Muscle layer of colon (tissue), 2 donors: ENCODE results near the gene CRTC1.
A peak's percentile ranks its signal among the peaks of the same experiment; 100 is the strongest.

Source experiments
- H3K27ac ChIP-seq: one replicate; pipeline ENCODE4 v1.7.0; 2013; ENCODE audit warnings: low read depth, mild to moderate bottlenecking, low read length, moderate library complexity
- H3K27me3 ChIP-seq, 2 donors: one replicate each; pipeline ENCODE4 v1.7.0; 2013; ENCODE audit warnings: low read length in 2 of 2, mild to moderate bottlenecking in 2 of 2; ENCODE audit not compliant: insufficient read depth in 2 of 2, control insufficient read depth in 1 of 2
- H3K36me3 ChIP-seq: one replicate; pipeline ENCODE4 v1.7.0; 2013; ENCODE audit warnings: mild to moderate bottlenecking, low read length; ENCODE audit not compliant: insufficient read depth
- H3K4me1 ChIP-seq: one replicate; pipeline ENCODE4 v1.7.0; 2013; ENCODE audit warnings: mild to moderate bottlenecking, low read length; ENCODE audit not compliant: insufficient read depth
- H3K4me3 ChIP-seq, 2 donors: one replicate each; pipeline ENCODE4 v1.7.0; 2013; ENCODE audit warnings: low read length in 2 of 2, low read depth in 1 of 2, mild to moderate bottlenecking in 1 of 2, moderate library complexity in 1 of 2
- H3K9ac ChIP-seq: one replicate; pipeline ENCODE4 v1.7.0; 2013; ENCODE audit warnings: low read length
- H3K9me3 ChIP-seq: one replicate; pipeline ENCODE4 v1.7.0; 2013; ENCODE audit warnings: mild to moderate bottlenecking, low read length
- donor health status: abdominal sarcoma.
- donor health status: Adenocarcinoma of cecum.

The CRTC1 gene

GRCh38 chr19:18709546-18709945, 26.1 kb downstream of the CRTC1 start:
- no peak overlapping the region for H3K27ac ChIP-seq
- no peak overlapping the region for H3K4me3 ChIP-seq
- no peak overlapping the region for H3K9ac ChIP-seq
- H3K9me3 ChIP-seq, result no peaks in the 10 kb centered on the region
- no peaks in the 10 kb centered on the region for H3K27me3 ChIP-seq
- H3K36me3 ChIP-seq, result no peaks in the 10 kb centered on the region
- H3K4me1 ChIP-seq, result peaks cover 9% of the 10 kb centered on the region

DNA sequence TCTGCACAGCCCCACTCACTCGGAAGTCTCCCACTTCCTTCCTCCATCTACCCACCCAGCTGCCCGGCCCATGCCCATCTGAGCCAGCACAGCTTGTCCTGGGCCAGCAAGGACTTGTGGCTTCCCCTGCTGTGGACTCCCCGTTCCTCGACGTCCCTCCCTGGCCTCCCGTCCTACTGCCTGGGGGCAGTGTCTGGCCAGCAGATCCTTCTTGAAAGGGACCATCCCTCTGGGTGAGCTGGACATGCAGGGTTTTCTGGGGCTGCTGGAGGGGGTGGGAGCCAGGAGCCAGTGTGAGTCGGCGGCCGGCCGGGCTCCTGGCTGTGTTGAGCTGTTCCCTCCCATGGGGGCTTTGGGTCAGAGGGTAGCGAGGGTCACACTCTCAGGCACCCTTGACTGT, 26.7 kb downstream of the CRTC1 start:
- Histone ChIP-seq H3K36me3 (no peaks in the 10 kb centered on the region), H3K4me1 (peaks cover 9% of the 10 kb centered on the region), H3K4me3 (no peak overlapping the region), H3K27ac (no peak overlapping the region), H3K9me3 (no peaks in the 10 kb centered on the region), H3K9ac (no peak overlapping the region), H3K27me3 (no peaks in the 10 kb centered on the region)

DNA sequence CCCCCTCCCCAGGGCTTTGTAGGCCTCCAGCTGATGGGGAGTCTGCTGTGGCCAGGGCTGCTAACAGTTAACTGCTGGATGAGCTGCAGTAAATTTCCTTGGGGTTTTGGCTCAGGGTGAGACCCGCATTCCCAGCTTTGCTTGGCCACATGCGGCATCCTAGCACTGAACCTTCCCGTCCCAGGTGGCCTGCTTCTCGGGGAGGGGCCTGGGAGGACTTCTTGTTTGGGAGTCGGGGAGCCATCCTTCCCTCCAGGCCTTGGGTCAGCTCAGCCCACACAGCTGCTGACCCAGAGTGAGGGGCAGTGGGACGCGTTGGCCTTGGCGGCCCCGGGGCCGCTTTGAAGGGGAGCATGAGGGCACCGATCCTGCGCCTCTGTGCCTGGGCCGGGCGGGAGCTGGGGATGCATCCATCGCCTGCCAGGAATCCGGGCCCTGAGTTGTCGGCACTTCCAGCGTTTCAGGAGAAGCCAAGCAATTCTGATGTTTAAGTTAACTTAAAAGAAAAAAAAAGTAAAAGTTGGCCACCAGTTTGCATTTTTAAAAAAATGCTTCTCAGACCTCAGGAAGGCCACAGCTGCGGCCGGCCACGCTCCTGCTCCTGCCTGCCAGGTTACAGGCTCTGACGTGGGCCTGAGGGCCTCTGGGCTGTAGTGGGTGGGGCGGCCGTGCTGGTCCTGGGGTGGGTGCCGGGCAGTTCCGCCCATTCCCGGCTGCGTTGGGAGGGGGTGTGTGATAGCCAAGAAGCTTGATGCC, 27.7 kb downstream of the CRTC1 start:
- H3K4me3 ChIP-seq, result peak overlapping the region in 1 of 2 donors; percentile 35
- no peaks in the 10 kb centered on the region for H3K36me3 ChIP-seq
- no peak overlapping the region for H3K27ac ChIP-seq
- H3K9me3 ChIP-seq, result no peaks in the 10 kb centered on the region
- no peak overlapping the region for H3K9ac ChIP-seq
- peaks cover 9% of the 10 kb centered on the region for H3K4me1 ChIP-seq
- no peaks in the 10 kb centered on the region for H3K27me3 ChIP-seq

GRCh38 chr19:18711893-18712292, 28.4 kb downstream of the CRTC1 start:
- peaks cover 9% of the 10 kb centered on the region for H3K4me1 ChIP-seq
- H3K4me3 ChIP-seq, result no peak overlapping the region
- no peaks in the 10 kb centered on the region for H3K36me3 ChIP-seq
- H3K27me3 ChIP-seq, result no peaks in the 10 kb centered on the region
- H3K27ac ChIP-seq, result no peak overlapping the region
- H3K9me3 ChIP-seq, result no peaks in the 10 kb centered on the region
- H3K9ac ChIP-seq, result no peak overlapping the region

DNA sequence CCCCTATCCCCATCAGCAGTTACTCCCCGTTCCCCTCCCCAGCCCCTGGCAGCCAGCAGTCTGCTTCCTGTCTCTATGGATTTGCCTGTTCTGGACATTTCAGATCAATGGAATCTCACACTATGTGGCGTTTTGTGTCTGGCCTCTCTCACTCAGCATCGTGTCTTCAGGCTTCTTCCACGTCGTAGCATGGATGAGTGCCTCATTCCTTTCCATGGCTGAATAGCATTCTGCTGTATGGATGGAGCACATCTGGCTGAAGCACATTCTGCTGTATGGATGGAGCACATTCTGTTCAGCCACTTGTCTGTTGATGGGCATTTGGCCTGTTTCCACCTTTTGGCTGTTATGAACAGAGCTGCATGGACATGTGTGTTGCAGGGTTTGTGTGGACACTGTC, 29.5 kb downstream of the CRTC1 start:
- no peak overlapping the region for H3K27ac ChIP-seq
- H3K36me3 ChIP-seq, result no peaks in the 10 kb centered on the region
- H3K4me3 ChIP-seq, result no peak overlapping the region
- no peaks in the 10 kb centered on the region for H3K9me3 ChIP-seq
- no peaks in the 10 kb centered on the region for H3K27me3 ChIP-seq
- no peak overlapping the region for H3K9ac ChIP-seq
- H3K4me1 ChIP-seq, result peaks cover 9% of the 10 kb centered on the region

GRCh38 chr19:18713550-18714117, 30.2 kb downstream of the CRTC1 start:
- H3K4me3 ChIP-seq, result no peak overlapping the region
- H3K9me3 ChIP-seq, result no peaks in the 10 kb centered on the region
- no peak overlapping the region for H3K27ac ChIP-seq
- peaks cover 9% of the 10 kb centered on the region for H3K4me1 ChIP-seq
- H3K36me3 ChIP-seq, result no peaks in the 10 kb centered on the region
- H3K27me3 ChIP-seq, result no peaks in the 10 kb centered on the region
- no peak overlapping the region for H3K9ac ChIP-seq

DNA sequence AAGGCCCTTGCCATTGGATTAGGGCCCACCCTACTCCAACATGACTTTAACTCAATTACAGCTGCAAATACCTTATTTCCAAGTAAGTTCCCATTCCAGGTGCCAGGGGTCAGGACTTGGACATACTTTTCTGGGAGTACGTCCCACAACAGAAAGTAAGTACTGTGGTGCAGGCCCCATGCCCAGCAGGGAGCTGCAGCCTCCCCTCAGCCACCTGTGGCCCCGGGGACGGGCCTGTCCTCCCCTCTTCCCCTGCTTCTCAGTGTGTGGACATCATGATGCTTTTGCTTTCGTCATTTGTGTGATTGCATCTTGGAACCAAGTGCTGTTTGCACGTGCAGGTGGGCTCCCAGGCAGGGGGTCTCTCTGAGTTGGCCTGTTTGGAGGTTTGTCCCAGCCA, 31.9 kb downstream of the CRTC1 start:
- Histone ChIP-seq H3K27me3 (no peaks in the 10 kb centered on the region), H3K9ac (no peak overlapping the region), H3K4me1 (peaks cover 9% of the 10 kb centered on the region), H3K9me3 (no peaks in the 10 kb centered on the region), H3K4me3 (no peak overlapping the region), H3K27ac (no peak overlapping the region), H3K36me3 (no peaks in the 10 kb centered on the region)

DNA sequence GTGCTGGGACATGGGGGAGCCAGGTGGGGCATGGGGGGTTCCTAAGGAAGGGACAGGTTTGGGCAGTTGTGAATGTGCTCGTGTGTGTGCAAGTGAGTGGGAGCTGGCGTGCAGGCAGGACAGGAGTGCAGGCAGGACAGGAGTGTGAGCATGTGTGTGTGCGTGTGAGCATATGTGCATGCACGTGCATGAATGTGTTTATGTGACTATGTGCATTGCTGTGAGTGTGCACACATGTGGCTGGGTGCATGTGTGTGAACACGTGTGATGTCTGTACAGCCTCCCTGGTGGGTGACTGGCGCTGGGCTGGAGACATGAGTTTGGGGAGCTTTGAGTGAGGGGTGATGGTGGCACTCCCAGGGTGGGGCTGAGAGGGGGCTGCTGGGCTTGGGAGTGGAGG, 33.4 kb downstream of the CRTC1 start:
- no peaks in the 10 kb centered on the region for H3K36me3 ChIP-seq
- no peaks in the 10 kb centered on the region for H3K27me3 ChIP-seq
- no peaks in the 10 kb centered on the region for H3K9me3 ChIP-seq
- H3K9ac ChIP-seq, result no peak overlapping the region
- no peak overlapping the region for H3K27ac ChIP-seq
- H3K4me3 ChIP-seq, result no peak overlapping the region
- no peaks in the 10 kb centered on the region for H3K4me1 ChIP-seq

DNA sequence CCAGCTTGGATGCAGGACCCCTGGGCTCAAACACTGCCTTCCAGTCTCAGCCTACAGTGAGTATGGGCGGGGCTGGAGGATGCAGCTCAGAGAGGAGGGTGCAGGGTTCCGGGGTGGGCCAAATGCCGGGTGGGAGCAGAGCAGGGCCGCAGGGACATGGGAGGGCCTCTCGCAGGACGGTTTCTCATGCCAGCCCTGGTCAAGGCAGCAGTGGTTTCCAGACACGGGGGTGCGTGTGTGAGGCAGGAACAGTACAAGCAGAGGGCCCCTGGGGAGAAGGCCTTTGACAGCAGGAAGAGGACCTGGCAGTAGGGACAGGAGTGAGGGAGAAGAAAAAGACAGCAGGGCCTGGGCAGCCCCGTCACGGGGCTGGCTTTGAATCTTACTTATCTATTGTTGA, 34.1 kb downstream of the CRTC1 start:
- no peaks in the 10 kb centered on the region for H3K9me3 ChIP-seq
- H3K9ac ChIP-seq, result no peak overlapping the region
- H3K27ac ChIP-seq, result no peak overlapping the region
- no peak overlapping the region for H3K4me3 ChIP-seq
- H3K27me3 ChIP-seq, result no peaks in the 10 kb centered on the region
- H3K4me1 ChIP-seq, result no peaks in the 10 kb centered on the region
- no peaks in the 10 kb centered on the region for H3K36me3 ChIP-seq

DNA sequence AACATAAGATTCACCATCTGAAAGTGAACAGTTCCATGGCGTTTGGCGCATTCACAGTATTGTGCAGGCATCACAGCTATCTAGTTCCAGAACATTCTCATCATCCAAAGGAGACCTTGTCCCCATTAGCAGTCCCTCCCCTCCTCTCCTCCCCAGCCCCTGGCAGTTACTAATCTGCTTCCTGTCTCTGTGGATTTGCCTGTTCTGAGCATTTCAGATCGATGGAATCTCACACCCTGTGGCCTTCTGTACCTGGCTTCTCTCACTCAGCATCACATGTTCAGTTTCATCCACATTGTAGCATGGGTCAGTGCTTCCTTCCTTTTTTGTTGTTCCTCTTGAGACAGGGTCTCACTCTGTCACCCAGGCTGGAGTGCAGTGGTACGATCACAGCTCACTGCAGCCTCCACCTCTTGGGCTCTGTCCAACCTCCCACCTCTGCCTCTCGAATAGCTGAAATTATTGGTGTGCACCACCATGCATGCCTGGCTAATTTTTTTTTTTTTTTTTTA, 34.6 kb downstream of the CRTC1 start:
- no peaks in the 10 kb centered on the region for H3K9me3 ChIP-seq

GRCh38 chr19:18718846-18719458, 35.5 kb downstream of the CRTC1 start:
- Histone ChIP-seq H3K36me3 (no peaks in the 10 kb centered on the region), H3K27me3 (no peaks in the 10 kb centered on the region), H3K9ac (no peak overlapping the region), H3K27ac (no peak overlapping the region), H3K4me1 (no peaks in the 10 kb centered on the region), H3K9me3 (no peaks in the 10 kb centered on the region), H3K4me3 (no peak overlapping the region)

More for the DNA sequence above, 34.6 kb downstream of the CRTC1 start:
- no peak overlapping the region for H3K27ac ChIP-seq
- H3K4me3 ChIP-seq, result no peak overlapping the region
- H3K4me1 ChIP-seq, result no peaks in the 10 kb centered on the region
- no peaks in the 10 kb centered on the region for H3K27me3 ChIP-seq
- H3K36me3 ChIP-seq, result no peaks in the 10 kb centered on the region
- no peak overlapping the region for H3K9ac ChIP-seq
